Mammary epithelial cell (primary cell): ENCODE data around the gene FKBP15.

Source experiments
- EZH2 ChIP-seq: IDR thresholded peaks from 2 replicates; pipeline ENCODE4 v1.6.1; 2012; ENCODE audit warnings: low read length, inconsistent platforms, borderline replicate concordance
- TF ChIP-seq, protein P1 (sequence below), 2 donors: IDR thresholded peaks in 1 of 2; conservative IDR thresholded peaks in 1 of 2; 2 replicates each; pipeline ENCODE4 v1.5.1; 2011 to 2012; ENCODE audit warnings: inconsistent platforms in 2 of 2, low read length in 2 of 2, mild to moderate bottlenecking in 2 of 2, control low read depth in 1 of 2, low read depth in 1 of 2; ENCODE audit not compliant: insufficient read depth in 1 of 2; ENCODE audit errors: extremely low read depth in 1 of 2

DNA sequence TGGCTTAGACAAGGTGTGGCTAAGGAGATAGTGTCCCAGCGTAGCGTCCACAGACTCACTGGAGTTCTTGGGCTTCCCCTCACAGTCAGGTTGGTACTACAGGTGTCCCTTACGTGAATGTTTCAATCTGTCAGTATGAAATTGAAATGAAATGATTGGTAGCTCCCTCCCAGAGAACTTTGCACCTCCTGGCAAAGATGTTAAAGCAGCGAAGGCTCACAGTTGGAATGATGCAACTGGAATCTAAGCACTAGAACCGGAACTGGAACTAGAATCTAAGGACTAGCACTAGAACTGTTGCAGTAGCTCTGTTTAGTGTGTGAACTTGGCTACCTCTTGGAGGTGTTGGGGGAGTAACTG is 1.4 kb upstream of the FKBP15 start:
- TF ChIP-seq, protein P1, sequence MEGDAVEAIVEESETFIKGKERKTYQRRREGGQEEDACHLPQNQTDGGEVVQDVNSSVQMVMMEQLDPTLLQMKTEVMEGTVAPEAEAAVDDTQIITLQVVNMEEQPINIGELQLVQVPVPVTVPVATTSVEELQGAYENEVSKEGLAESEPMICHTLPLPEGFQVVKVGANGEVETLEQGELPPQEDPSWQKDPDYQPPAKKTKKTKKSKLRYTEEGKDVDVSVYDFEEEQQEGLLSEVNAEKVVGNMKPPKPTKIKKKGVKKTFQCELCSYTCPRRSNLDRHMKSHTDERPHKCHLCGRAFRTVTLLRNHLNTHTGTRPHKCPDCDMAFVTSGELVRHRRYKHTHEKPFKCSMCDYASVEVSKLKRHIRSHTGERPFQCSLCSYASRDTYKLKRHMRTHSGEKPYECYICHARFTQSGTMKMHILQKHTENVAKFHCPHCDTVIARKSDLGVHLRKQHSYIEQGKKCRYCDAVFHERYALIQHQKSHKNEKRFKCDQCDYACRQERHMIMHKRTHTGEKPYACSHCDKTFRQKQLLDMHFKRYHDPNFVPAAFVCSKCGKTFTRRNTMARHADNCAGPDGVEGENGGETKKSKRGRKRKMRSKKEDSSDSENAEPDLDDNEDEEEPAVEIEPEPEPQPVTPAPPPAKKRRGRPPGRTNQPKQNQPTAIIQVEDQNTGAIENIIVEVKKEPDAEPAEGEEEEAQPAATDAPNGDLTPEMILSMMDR (conservative IDR thresholded peaks at IDR 0.05 in 1 of 2, IDR thresholded peaks at IDR 0.05 in 1 of 2; ENCODE audit: extremely low read depth in 1 of 2, insufficient read depth in 1 of 2, low read depth in 1 of 2, low read length in 2 of 2): no peak
- no peak for TF ChIP-seq EZH2
